Fibroblast of gingiva (primary cell): ENCODE results near the gene SRCIN1.

Experiments used
- DNase-seq: peaks from one replicate; pipeline ENCODE4 v3.0.0-alpha.2; 2011; ENCODE audit warnings: low read depth

Gene SRCIN1

GRCh38 chr17:38561416-38562214, 44.1 kb downstream of the SRCIN1 start:
- no peak for DNase-seq

- peak; percentile 8 for DNase-seq
These were observed 45.0 kb downstream of the SRCIN1 start for GRCh38 chr17:38560503-38561318.

GRCh38 chr17:38559880-38560230, 45.9 kb downstream of the SRCIN1 start:
- no peak for DNase-seq

GRCh38 chr17:38559051-38559879, 46.5 kb downstream of the SRCIN1 start:
- no peak for DNase-seq

GRCh38 chr17:38558728-38559050, 47.1 kb downstream of the SRCIN1 start:
- DNase-seq, result no peak

- peak; percentile 91 for DNase-seq
These were observed 47.7 kb downstream of the SRCIN1 start for GRCh38 chr17:38557836-38558727.

- no peak for DNase-seq
These were observed 48.4 kb downstream of the SRCIN1 start for GRCh38 chr17:38557396-38557795.

GRCh38 chr17:38556239-38556638, 49.5 kb downstream of the SRCIN1 start:
- DNase-seq, result no peak

- no peak for DNase-seq
These were observed 51.1 kb downstream of the SRCIN1 start for GRCh38 chr17:38554430-38555350.

GRCh38 chr17:38552343-38552742, 53.4 kb downstream of the SRCIN1 start:
- DNase-seq, result no peak

GRCh38 chr17:38551121-38551520, 54.6 kb downstream of the SRCIN1 start:
- no peak for DNase-seq

- peak; percentile 57 for DNase-seq
These were observed 55.1 kb downstream of the SRCIN1 start for GRCh38 chr17:38550661-38551060.

- DNase-seq, result no peak
These were observed 56.5 kb downstream of the SRCIN1 start for GRCh38 chr17:38549285-38549684.

- no peak for DNase-seq
These were observed 58.3 kb downstream of the SRCIN1 start for GRCh38 chr17:38547444-38547843.

GRCh38 chr17:38546396-38546795, 59.4 kb downstream of the SRCIN1 start:
- DNase-seq, result no peak

- no peak for DNase-seq
These were observed 60.1 kb downstream of the SRCIN1 start for GRCh38 chr17:38545531-38546225.

GRCh38 chr17:38544839-38545209, 60.9 kb downstream of the SRCIN1 start:
- no peak for DNase-seq

GRCh38 chr17:38544175-38544838, 61.4 kb downstream of the SRCIN1 start:
- no peak for DNase-seq

GRCh38 chr17:38543403-38544174, 62.2 kb downstream of the SRCIN1 start:
- no peak for DNase-seq
